GM19438 (cell line): ENCODE data around the gene SUSD1.
A peak's percentile ranks its signal among the peaks of the same experiment; 100 is the strongest.

Experiments used
- ATAC-seq: cut with Tn5 transposase; IDR thresholded peaks from one replicate; pipeline ENCODE4 v1.9.1; 2021; ENCODE audit warnings: low read depth; ENCODE audit not compliant: unreplicated experiment

The SUSD1 gene

DNA sequence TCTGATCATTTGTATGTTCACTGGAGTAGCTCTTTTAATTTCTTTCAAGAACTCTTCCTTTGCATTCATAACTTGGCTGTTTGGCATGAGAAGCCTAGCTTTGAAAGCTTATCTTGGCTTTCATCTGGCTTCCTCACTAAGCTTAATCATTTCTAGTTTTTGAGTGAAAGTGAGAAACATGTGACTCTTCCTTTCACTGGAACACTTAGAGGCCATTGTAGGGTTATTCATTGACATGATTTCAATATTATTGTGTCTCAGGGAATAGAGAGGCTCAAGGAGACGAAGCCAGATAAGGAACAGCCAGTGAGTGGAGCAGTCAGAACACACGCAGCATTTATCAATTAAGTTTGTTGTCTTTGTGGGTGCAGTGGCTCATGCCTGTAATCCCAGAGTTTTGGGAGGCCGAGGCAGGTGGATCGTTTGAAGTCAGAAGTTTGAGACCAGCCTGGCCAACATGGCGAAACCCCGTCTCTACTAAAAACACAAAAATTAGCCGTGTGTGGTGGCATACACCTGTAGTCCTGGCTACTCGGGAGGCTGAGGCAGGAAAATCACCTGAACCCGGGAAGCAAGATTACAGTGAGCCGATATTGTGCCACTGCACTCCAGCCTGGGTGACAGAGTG lies 180.2 kb downstream of the SUSD1 start:
- ATAC-seq = peak; percentile 57

DNA sequence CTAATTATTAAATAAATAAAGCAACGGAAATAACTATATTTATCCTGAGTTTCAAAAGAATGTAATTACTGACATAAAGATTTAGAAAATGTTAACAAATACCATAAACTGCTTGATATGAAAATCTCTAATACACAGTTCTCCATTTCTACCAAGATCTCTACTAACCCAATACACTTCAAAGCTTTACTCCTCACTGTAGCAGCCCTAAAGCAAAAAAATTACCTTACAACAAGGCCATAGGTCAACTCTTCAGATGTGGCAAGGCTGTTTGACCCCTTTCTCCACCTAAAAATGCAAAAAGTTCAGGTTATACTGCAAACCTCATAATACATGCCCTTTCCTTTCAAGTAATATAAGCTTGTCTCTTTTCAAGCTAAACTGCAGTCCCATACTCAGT lies 181.8 kb downstream of the SUSD1 start:
- ATAC-seq = no peak

DNA sequence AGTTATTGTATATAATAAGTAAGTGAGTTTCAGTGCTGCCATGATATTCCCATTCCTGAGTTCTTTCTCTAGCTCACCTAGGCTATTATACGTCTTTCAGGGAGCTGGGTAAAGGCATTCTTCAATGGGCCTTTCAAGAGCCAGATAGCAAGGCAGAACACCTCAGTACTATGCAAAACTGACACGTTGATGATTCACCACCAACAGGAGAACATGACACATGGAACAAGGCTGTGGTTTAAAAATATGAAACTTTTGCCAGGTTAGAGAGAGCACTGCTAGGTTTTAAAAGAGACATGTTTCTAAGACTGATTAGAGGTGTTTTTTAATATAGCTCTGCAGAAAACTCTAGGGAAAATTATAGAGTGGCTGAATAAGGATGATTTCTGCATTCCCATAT lies 182.6 kb downstream of the SUSD1 start:
- ATAC-seq = peak; percentile 68

DNA sequence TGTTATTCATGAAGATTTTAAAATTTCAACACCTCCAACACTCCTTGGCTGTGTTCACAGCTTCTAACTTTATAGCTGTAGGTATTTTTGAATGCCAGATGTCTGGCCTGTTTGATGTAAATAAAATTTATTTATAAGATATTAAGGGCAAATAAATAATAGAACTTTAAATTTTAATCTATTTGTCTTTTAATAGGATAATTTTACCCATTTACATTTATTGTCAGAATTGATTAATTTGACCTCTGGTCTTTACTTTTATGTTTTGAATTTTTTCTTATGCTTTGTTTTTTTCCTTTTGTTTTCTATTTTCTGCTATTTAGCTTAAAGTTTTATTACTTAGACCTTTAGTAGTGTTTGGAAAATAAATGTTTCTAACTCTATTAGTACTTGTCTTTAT lies 183.9 kb downstream of the SUSD1 start:
- no peak for ATAC-seq
